Measurements from ENCODE around the gene S100Z. TPM values are rescaled to one million over a fixed set of nuclear protein-coding genes. Genes with fewer than 3 reads are reported as not detected.
A peak's percentile ranks its signal among the peaks of the same experiment; 100 is the strongest.

S100Z gene
- not detected in 3 replicates for total RNA-seq (2021)
- percentile 19 among the genes with signal in this experiment for Bru-seq, nascent RNA
- long read RNA-seq, experiment 1 = 0 reads
- long read RNA-seq, experiment 2 = 0 reads
- long read RNA-seq, experiment 3 = 0 reads

GRCh38 chr5:76849419-76850291, at the start of gene S100Z:
TSS of gene S100Z (plus strand) at chr5:76850014. CDS start at chr5:76875360, 25,346 bp downstream.
- no peak within 1 kb of the TSS for H3K27ac Mint-ChIP-seq
- H3K36me3 Mint-ChIP-seq = peaks cover 19% of the 10 kb centered on the region
- ATAC-seq = no peak
- peaks cover under 1% of the 10 kb centered on the region; the same call in 1 of the 2 replicates for H3K27me3 Mint-ChIP-seq (ENCODE audit: low read depth)
- H3K9me3 Mint-ChIP-seq = peaks cover 37% of the 10 kb centered on the region
- ChIA-PET CTCF (interaction anchor here (1.0 to 2.4 kb wide), 3 partner anchors 75 to 227 kb away, joined by 3 to 6 read pairs (median 3); no protein-coding TSS in a partner anchor), POLR2A (no interaction called here)
- H3K4me3 Mint-ChIP-seq = no peak within 1 kb of the TSS
- no peak for TF ChIP-seq ATF1 (CRISPR knock-in tag; IDR thresholded peaks at IDR 0.05)
- no peak for DNase-seq (ENCODE audit: low spot score)
- peaks cover 11% of the 10 kb centered on the region for H3K4me1 Mint-ChIP-seq

GRCh38 chr5:76800579-76800978, 49.2 kb upstream of the S100Z start:
- Mint-ChIP-seq H3K4me1 (peaks cover 29% of the 10 kb centered on the region), H3K9me3 (peaks cover 4% of the 10 kb centered on the region), H3K27ac (no peak overlapping the region), H3K4me3 (no peak overlapping the region), H3K27me3 (ENCODE audit: low read depth) (no peaks in the 10 kb centered on the region), H3K36me3 (no peaks in the 10 kb centered on the region)
- DNase-seq (ENCODE audit: low spot score) (no peak), ATAC-seq (no peak)
- CTCF ChIA-PET = interaction anchor here (0.7 kb wide), 1 partner anchor 591 kb away, joined by 3 read pairs; no protein-coding TSS in a partner anchor
- TF ChIP-seq AR (CRISPR knock-in tag; IDR thresholded peaks at IDR 0.05) (no peak), FOXJ3 (CRISPR knock-in tag; IDR thresholded peaks at IDR 0.05; ENCODE audit: borderline replicate concordance) (no peak), ELF4 (CRISPR knock-in tag; IDR thresholded peaks at IDR 0.05; ENCODE audit: low read depth) (no peak), ZNF138 (CRISPR knock-in tag; conservative IDR thresholded peaks at IDR 0.05) (no peak)
- POLR2A ChIA-PET = no interaction called here

- H3K4me1 Mint-ChIP-seq = peaks cover 36% of the 10 kb centered on the region
- TF ChIP-seq TP53 (CRISPR knock-in tag; IDR thresholded peaks at IDR 0.05) (no peak), ESRRA (CRISPR knock-in tag; IDR thresholded peaks at IDR 0.05; ENCODE audit: borderline replicate concordance) (no peak), RELA (CRISPR knock-in tag; IDR thresholded peaks at IDR 0.05; ENCODE audit: borderline replicate concordance) (no peak), ZNF425 (CRISPR knock-in tag; conservative IDR thresholded peaks at IDR 0.05) (no peak), GTF2I (CRISPR knock-in tag; conservative IDR thresholded peaks at IDR 0.05) (no peak), ZSCAN18 (CRISPR knock-in tag; IDR thresholded peaks at IDR 0.05) (no peak), ERG (CRISPR knock-in tag; IDR thresholded peaks at IDR 0.05) (no peak), PRDM15 (CRISPR knock-in tag; IDR thresholded peaks at IDR 0.05) (no peak), NR2C2 (CRISPR knock-in tag; IDR thresholded peaks at IDR 0.05) (no peak), HMGA2 (CRISPR knock-in tag; IDR thresholded peaks at IDR 0.05) (no peak), SP1 (CRISPR knock-in tag; conservative IDR thresholded peaks at IDR 0.05) (no peak), TEAD1 (CRISPR knock-in tag; IDR thresholded peaks at IDR 0.05) (no peak)
Observed at GRCh38 chr5:76801159-76801802, 48.5 kb upstream of the S100Z start.

More at GRCh38 chr5:76801159-76801802, 48.5 kb upstream of the S100Z start:
- peaks cover 4% of the 10 kb centered on the region for H3K9me3 Mint-ChIP-seq
- ATAC-seq = no peak
- H3K36me3 Mint-ChIP-seq = no peaks in the 10 kb centered on the region
- POLR2A ChIA-PET = no interaction called here
- no peak for DNase-seq (ENCODE audit: low spot score)
- H3K4me3 Mint-ChIP-seq = no peak overlapping the region
- H3K27ac Mint-ChIP-seq = peak overlapping the region; percentile 12; the same call in 1 of the 2 replicates
- no peaks in the 10 kb centered on the region for H3K27me3 Mint-ChIP-seq (ENCODE audit: low read depth)
- CTCF ChIA-PET = no interaction called here
